GM12891 (cell line): Measurements from ENCODE around the gene TMEM11.
"Not testable (repeated sequence)": the region's sequence is repeated elsewhere in the genome, so short reads cannot be mapped to it uniquely, and the experiment has no call there.

Source experiments
- DNase-seq: peaks from one replicate; pipeline ENCODE4 v3.0.0; 2011; ENCODE audit warnings: low spot score; ENCODE audit not compliant: insufficient read length
- FAIRE-seq: peaks from 2 replicates; lab custom pipeline; 2011; peaks lifted over from hg19 to GRCh38; lab: Jason Lieb, UNC
- PAX5 ChIP-seq: IDR thresholded peaks from 2 replicates; pipeline ENCODE4 v1.6.1; 2011; ENCODE audit warnings: low read length, moderate library complexity, mild to moderate bottlenecking; ENCODE audit not compliant: insufficient read depth, severe bottlenecking
- POLR2A ChIP-seq: IDR thresholded peaks from 2 replicates; pipeline ENCODE4 v1.6.1; 2011; ENCODE audit warnings: low read depth, low read length, control low read depth
- POLR2AphosphoS5 ChIP-seq: IDR thresholded peaks from 2 replicates; pipeline ENCODE4 v1.6.1; 2011; ENCODE audit warnings: low read depth, low read length, control low read depth
- POU2F2 ChIP-seq: IDR thresholded peaks from 2 replicates; pipeline ENCODE4 v1.6.1; 2011; ENCODE audit warnings: low read depth, mild to moderate bottlenecking, control low read depth, low read length, moderate library complexity
- SPI1 ChIP-seq: IDR thresholded peaks from 2 replicates; pipeline ENCODE4 v1.6.1; 2011; ENCODE audit warnings: low read depth, low read length, control low read depth
- TAF1 ChIP-seq: IDR thresholded peaks from 2 replicates; pipeline ENCODE4 v1.6.1; 2011; ENCODE audit warnings: low read depth, low read length, control low read depth

The TMEM11 gene

GRCh38 chr17:21231533-21231932 is 17.6 kb upstream of the TMEM11 start:
- no peak for DNase-seq
- FAIRE-seq, result no peak
- TF ChIP-seq SPI1 (no peak), TAF1 (no peak), PAX5 (no peak), POLR2AphosphoS5 (no peak), POLR2A (no peak), POU2F2 (no peak)

GRCh38 chr17:21228845-21229244 is 14.9 kb upstream of the TMEM11 start:
- no peak for FAIRE-seq
- DNase-seq, result no peak
- TF ChIP-seq POLR2A, result no peak
- no peak for TF ChIP-seq PAX5
- TF ChIP-seq SPI1, result no peak
- TF ChIP-seq POLR2AphosphoS5, result no peak
- TF ChIP-seq TAF1, result no peak
- TF ChIP-seq POU2F2, result no peak

GRCh38 chr17:21228111-21228510 is 14.2 kb upstream of the TMEM11 start:
- DNase-seq (no peak), FAIRE-seq (no peak)
- TF ChIP-seq POLR2AphosphoS5 (no peak), POU2F2 (no peak), PAX5 (no peak), POLR2A (no peak)

- not testable (repeated sequence) for FAIRE-seq, DNase-seq
Observed at GRCh38 chr17:21227277-21227676, 13.3 kb upstream of the TMEM11 start.

- no peak for TF ChIP-seq POLR2AphosphoS5
- TF ChIP-seq POU2F2, result no peak
- no peak for TF ChIP-seq POLR2A
- TF ChIP-seq TAF1, result no peak
- no peak for TF ChIP-seq SPI1
- TF ChIP-seq PAX5, result no peak
- no peak for DNase-seq
- no peak for FAIRE-seq
Observed at GRCh38 chr17:21223086-21223485, 9.1 kb upstream of the TMEM11 start.

GRCh38 chr17:21218831-21219380 is 4.9 kb upstream of the TMEM11 start:
- FAIRE-seq, result no peak
- no peak for TF ChIP-seq SPI1
- TF ChIP-seq POLR2A, result no peak
- TF ChIP-seq POU2F2, result no peak
- no peak for TF ChIP-seq PAX5
- TF ChIP-seq POLR2AphosphoS5, result no peak
- no peak for TF ChIP-seq TAF1
- DNase-seq, result no peak

- no peak for FAIRE-seq
- no peak for DNase-seq
- TF ChIP-seq PAX5, result no peak
- no peak for TF ChIP-seq TAF1
- TF ChIP-seq POLR2AphosphoS5, result no peak
Observed at GRCh38 chr17:21218101-21218500, 4.1 kb upstream of the TMEM11 start.

GRCh38 chr17:21217346-21217745 is 3.4 kb upstream of the TMEM11 start:
- no peak for FAIRE-seq
- TF ChIP-seq PAX5 (no peak), TAF1 (no peak), POLR2AphosphoS5 (no peak), POU2F2 (no peak), POLR2A (no peak), SPI1 (no peak)
- DNase-seq, result no peak

- DNase-seq (no peak), FAIRE-seq (no peak)
- TF ChIP-seq PAX5 (no peak), POLR2A (no peak), SPI1 (no peak), POLR2AphosphoS5 (no peak)
Observed at GRCh38 chr17:21215935-21216334, 2.0 kb upstream of the TMEM11 start.

GRCh38 chr17:21214777-21215541 is 998 bp upstream of the TMEM11 start:
- DNase-seq, result no peak
- TF ChIP-seq POU2F2, result no peak
- TF ChIP-seq PAX5, result no peak
- TF ChIP-seq SPI1, result peak; percentile 73

GRCh38 chr17:21213638-21214014 is 335 bp downstream of the TMEM11 start:
- no peak for TF ChIP-seq SPI1
- TF ChIP-seq POLR2AphosphoS5, result no peak
- no peak for TF ChIP-seq POU2F2
- TF ChIP-seq PAX5, result no peak
- TF ChIP-seq POLR2A, result no peak
- TF ChIP-seq TAF1, result no peak
- no peak for DNase-seq
- no peak for FAIRE-seq

More at GRCh38 chr17:21214777-21215541, 998 bp upstream of the TMEM11 start:
- no peak for FAIRE-seq
